ENCODE results near the gene ADGRL3.
"Not testable (repeated sequence)": the region's sequence is repeated elsewhere in the genome, so short reads cannot be mapped to it uniquely, and the experiment has no call there.

ADGRL3 gene

DNA sequence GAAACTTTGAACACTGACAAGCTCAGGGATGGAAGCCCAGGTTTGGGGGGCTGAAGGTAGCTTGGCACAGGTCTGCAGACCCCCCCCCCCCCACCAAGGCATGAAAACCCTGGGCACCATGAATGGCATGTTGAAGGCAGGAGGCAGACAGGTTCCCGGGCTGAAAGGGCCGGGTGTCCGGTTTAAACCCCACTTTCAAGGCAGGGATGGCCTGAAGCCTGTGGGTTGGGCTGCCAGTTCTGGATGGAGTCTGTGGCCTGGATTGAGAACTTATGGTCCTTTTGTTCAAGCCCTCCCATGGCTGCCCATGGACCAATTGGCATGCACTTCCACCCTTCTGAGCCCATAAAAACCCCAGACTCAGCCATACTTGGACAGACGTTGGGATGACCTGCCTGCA lies 616.9 kb downstream of the ADGRL3 start:
- DNase-seq (ENCODE audit: low spot score), result no peak

DNA sequence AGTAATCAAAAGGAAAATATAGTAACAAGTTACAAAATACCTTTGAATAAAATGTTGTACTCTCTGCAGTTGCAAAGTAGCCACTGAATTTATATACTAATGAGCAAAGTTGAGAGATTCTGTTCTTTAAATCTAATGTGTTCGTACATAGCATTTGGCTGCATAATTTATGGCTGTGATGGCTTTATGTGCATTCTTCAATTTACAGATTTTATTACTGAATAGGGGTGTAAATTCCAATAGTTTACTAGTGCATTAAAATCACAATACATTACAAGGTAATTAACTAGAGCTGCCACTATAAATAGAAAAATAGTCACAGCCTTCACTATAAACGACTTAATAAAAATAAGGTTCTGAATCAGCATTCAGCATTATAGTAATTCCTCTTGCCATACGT lies 620.0 kb downstream of the ADGRL3 start:
- DNase-seq (ENCODE audit: low spot score), result no peak

GRCh38 chr4:61824454-61824853 lies 624.3 kb downstream of the ADGRL3 start:
- DNase-seq (ENCODE audit: low spot score), result no peak

- DNase-seq (ENCODE audit: low spot score), result no peak
Measured at GRCh38 chr4:61827907-61828391, 627.8 kb downstream of the ADGRL3 start.

DNA sequence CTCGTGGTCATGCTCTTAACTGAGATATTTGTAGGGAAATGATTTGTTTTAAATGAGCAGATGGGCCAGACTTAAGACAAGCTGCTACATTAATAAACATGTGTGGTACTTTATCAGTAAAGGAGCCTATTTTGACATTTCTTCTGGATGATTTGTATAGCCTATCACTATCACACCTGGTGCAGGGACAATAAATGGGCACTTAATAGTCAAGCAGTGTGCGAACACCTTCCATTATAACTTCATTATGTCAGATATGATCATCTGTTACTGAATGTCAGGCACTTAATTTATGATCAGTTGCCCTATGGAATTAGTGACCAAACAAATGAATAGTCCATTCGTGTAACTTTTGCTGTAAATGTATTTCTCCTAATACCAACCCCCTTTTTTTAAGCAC lies 628.8 kb downstream of the ADGRL3 start:
- no peak for DNase-seq (ENCODE audit: low spot score)

DNA sequence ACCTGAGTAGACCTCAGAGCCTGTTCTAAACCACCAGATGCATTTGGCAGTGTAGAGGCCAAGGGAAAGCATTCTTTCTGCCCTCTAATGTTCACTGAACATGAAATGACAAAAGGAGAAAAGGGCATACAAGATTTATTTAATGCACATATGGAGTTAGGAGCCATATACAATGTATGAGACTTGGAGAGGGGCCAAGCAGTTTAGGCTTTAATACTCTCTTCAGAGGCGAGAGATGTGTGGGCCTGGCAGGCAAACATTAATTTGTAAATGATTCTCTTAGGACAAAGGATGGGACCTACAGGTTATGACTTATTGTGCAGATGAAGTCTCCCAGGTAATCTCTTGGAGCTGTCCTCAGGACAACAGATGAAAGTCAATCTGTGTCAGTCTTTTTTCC lies 631.9 kb downstream of the ADGRL3 start:
- no peak for DNase-seq (ENCODE audit: low spot score)

GRCh38 chr4:61837395-61837794 lies 637.3 kb downstream of the ADGRL3 start:
- no peak for DNase-seq (ENCODE audit: low spot score)

DNA sequence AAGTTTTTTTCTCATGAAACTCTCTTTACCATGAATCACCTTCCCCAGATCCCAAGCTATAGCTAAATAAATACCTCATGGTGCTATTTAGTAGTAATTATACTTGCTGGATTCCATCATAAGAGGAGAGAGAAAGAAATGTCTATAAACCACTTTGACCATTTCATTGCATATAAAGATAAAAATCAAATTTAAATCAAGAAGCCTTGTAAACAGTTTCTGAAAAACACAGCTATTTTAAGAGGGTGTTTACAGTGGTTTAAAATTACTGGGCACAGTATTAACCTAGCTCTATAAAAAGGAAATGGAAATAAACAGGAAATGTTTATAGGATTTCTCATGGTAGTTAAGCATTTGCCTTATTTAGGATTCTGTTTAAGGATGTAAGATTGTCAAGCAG lies 637.9 kb downstream of the ADGRL3 start:
- DNase-seq (ENCODE audit: low spot score), result no peak

GRCh38 chr4:61841714-61842113 lies 641.6 kb downstream of the ADGRL3 start:
- DNase-seq (ENCODE audit: low spot score), result no peak

- DNase-seq (ENCODE audit: low spot score), result no peak
Measured at GRCh38 chr4:61851126-61851525, 651.0 kb downstream of the ADGRL3 start.

GRCh38 chr4:61852105-61852504 lies 652.0 kb downstream of the ADGRL3 start:
- not testable (repeated sequence) for DNase-seq (ENCODE audit: low spot score)

- no peak for DNase-seq (ENCODE audit: low spot score)
Measured at GRCh38 chr4:61853041-61853440, 652.9 kb downstream of the ADGRL3 start.

DNA sequence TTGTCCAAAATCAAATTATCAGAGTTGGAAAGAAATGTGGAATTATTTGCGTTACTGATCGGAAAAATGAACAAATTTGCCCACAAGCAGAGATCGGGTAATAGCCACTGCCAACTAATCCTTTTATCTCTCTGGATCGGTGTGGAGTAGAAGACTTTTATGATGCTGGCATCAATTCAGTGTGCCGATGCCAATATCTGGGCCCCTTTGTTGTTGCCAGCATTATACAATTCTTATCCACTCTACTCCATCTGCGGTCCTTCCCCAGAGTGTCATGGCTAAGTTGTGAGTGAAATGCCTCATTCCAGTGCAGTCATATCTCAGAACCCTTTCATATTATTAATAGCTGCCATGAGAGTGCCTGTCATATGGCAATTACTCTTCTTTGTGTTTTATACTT lies 660.2 kb downstream of the ADGRL3 start:
- DNase-seq (ENCODE audit: low spot score), result no peak

DNA sequence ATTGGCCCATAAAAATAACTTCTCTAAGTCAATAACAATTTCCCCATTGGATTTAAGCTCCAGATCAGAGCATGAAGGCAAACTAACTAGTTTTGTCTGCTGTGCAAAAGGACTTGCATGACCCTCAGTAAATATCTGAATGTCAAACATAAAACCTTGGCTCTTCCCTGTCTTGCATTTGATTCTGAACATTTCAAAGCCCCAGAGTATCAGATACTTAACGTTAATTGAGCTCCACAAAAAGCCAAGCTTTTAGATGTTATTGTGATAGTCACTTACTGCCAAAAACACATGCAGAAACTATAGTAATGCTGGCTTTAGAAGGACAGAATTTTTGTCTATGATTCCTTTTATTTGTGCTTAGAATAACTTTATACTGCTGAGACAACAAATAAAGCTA lies 664.2 kb downstream of the ADGRL3 start:
- no peak for DNase-seq (ENCODE audit: low spot score)

- no peak for DNase-seq (ENCODE audit: low spot score)
Measured at GRCh38 chr4:61866378-61867030, 666.4 kb downstream of the ADGRL3 start.

DNA sequence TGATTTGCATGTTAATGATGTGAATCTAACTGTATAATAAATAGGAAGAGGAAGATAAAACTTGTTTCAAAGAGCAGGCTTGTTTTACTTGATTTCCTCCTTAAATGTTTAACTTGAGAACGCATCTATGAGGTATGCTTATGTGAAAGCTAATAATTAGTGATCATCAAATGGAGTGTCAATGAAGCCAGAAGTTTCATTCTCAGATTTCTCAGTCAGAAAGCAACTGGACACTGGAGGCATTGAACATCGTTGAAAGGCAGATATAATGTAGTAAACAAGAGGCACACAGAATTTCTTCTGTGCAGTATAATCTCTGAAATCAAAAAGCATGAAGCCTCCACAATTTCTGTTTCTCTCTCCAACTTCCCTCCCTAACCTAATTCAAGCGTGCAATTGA lies 672.9 kb downstream of the ADGRL3 start:
- no peak for DNase-seq (ENCODE audit: low spot score)

DNA sequence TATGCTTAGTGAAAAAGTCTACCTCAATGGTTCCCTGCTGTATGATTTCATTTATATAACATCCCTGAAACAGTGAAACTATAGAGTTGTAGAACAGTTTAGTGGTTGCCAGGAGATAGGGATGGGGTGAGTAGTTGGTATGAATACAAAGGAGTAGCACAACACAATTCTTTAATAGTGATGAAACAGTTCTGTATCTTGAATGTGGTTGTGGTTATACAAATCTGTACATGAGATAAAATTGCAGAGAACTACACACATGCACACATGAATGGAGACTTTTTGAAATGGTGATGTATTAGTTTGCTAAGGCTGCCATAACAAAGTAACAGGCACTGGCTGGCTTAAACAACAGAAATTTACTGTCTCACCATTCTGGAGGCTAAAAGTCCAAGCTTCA lies 677.1 kb downstream of the ADGRL3 start:
- DNase-seq (ENCODE audit: low spot score), result no peak

DNA sequence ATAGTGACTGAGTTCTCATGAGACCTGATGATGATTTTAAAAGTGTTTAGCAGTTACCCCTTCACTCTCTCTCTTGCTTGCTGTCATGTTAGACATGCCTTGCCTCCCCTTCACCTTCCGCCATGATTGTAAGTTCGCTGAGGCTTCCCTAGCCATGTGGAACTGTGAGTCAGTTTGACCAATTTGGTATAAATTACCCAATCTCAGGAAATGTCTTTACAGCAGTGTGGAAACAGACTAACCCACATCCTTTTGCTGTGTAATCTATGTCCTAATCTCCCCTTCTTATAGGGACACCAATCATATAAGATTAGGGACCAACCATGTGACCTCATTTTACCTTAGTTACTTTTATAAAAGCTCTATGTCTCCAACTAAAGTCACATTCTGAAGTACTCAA lies 677.8 kb downstream of the ADGRL3 start:
- DNase-seq (ENCODE audit: low spot score), result no peak

DNA sequence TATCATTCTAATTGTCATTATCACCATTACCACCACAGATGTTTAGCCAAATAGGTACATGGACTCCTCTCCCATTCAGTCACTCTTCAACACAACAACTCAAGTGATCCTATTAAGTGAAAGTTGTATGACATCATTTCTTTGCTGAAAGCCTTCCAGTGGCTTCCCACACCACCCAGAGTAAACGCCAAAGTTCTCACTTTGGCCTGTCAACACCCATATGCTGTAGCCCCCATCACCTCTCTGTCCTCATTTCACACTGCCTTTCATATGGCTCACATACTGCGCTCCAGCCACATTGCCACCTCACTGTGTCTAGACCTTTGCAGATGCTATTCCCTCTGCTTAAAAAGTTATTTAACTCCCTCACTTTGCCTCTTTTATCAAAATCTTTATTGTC lies 682.3 kb downstream of the ADGRL3 start:
- DNase-seq (ENCODE audit: low spot score), result no peak

DNA sequence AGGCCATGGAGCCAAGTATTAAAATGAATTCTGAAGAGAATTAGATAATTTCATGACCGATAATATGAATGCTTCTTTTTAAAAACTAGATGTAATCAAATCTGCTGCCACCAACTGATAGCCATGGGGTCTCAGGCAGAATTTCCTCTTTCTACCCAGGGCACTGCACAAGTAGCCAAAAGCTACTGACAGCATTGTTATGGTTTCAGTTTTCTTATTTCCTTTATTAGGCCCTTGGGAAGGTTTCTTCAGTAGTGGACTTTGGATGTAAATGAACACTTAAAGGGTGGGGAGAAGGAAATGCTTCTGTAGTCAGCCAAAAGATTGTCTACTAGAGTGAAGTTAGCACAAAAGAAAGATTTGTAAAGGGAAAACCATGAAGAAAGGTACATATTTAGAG lies 686.0 kb downstream of the ADGRL3 start:
- DNase-seq (ENCODE audit: low spot score), result no peak

DNA sequence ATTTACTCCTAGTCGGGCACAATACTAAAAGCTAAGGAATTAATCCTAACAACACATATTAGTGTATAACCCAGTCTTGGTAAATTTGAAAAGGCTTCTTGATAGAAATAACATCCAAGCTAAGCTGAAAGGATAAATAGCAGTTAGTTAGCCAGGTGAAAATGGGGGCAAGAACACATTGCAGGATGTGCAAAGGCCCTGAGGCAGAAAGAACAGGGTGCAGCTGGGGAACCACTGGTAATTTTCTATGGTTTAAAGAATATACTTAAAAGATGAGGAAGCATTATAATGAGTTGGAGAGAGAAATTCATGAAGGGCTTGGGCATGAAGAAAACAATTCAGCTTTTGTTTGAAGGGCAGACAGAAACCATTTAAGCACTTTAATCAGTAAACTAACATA lies 689.0 kb downstream of the ADGRL3 start:
- no peak for DNase-seq (ENCODE audit: low spot score)

- no peak for DNase-seq (ENCODE audit: low spot score)
Measured at GRCh38 chr4:61890321-61890720, 690.2 kb downstream of the ADGRL3 start.

- no peak for DNase-seq (ENCODE audit: low spot score)
Measured at GRCh38 chr4:61891953-61892352, 691.8 kb downstream of the ADGRL3 start.

GRCh38 chr4:61896634-61897033 lies 696.5 kb downstream of the ADGRL3 start:
- DNase-seq (ENCODE audit: low spot score), result no peak

DNA sequence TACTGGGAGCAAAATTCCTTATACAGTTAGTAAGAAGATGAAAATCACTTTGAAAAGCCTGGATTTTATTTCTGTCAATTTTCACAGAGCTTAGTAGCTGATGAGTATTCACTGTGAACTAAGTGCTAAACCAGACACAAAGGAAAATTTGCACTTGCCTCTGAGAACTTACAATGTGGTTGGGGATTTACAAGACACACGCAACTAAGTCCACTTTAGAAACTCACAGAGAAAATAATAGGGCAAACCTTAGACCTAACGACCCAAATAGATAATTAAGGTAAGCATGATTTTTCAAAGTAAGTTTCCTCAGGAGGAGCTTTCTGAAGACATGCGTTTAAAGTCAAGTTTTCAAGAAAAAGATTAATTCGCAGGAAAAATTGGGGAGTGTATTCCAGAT lies 708.9 kb downstream of the ADGRL3 start:
- DNase-seq (ENCODE audit: low spot score), result no peak
